Fibroblast of lung (primary cell): ENCODE data around the gene GHRHR.

Experiments
- CTCF ChIP-seq, 2 donors: IDR thresholded peaks in 1 of 2; conservative IDR thresholded peaks in 1 of 2; 1 replicate in 1 of 2; 2 replicates in 1 of 2; pipeline ENCODE4 v1.5.1; 2011 to 2012; ENCODE audit warnings: low read length in 2 of 2, control low read depth in 1 of 2, inconsistent platforms in 1 of 2, low read depth in 1 of 2, mild to moderate bottlenecking in 1 of 2
- EZH2 ChIP-seq: IDR thresholded peaks from 2 replicates; pipeline ENCODE4 v1.5.1; 2012; ENCODE audit warnings: low read length, control low read depth, mild to moderate bottlenecking; ENCODE audit errors: missing control alignments

GRCh38 chr7:31022726-31023125 lies 59.0 kb downstream of the GHRHR start:
- TF ChIP-seq EZH2 (no peak), CTCF (conservative IDR thresholded peaks at IDR 0.05 in 1 of 2, IDR thresholded peaks at IDR 0.05 in 1 of 2; ENCODE audit: low read depth in 1 of 2, low read length in 2 of 2) (no peak)
